H1 (cell line): ENCODE measurements around the gene NR2F6. TPM values are rescaled to one million over a fixed set of nuclear protein-coding genes. Genes with fewer than 3 reads are reported as not detected.

Experiments
- ASH2L ChIP-seq: fragments of 200-600, 300-600 bp; sonication (generic); IDR thresholded peaks from one replicate; pipeline ENCODE4 v1.7.1; 2017; ENCODE audit warnings: low read length
- CBX5 ChIP-seq: fragments of 300-800, 300-1000 bp; sonication (generic); IDR thresholded peaks from 2 replicates; pipeline ENCODE4 v1.7.1; 2016; ENCODE audit warnings: antibody characterized with exemption, low read length, low read depth
- CHD7 ChIP-seq: fragments of 300-600 bp; sonication (generic); IDR thresholded peaks from 2 replicates; pipeline ENCODE4 v1.7.1; 2012; ENCODE audit warnings: low read length, moderate library complexity, mild to moderate bottlenecking, inconsistent platforms; ENCODE audit not compliant: insufficient replicate concordance
- NANOG ChIP-seq: IDR thresholded peaks from 2 replicates; pipeline ENCODE4 v1.6.1; 2011; ENCODE audit warnings: low read length, low read depth, mild to moderate bottlenecking, inconsistent platforms; ENCODE audit not compliant: insufficient read depth, poor library complexity, severe bottlenecking
- RBBP5 ChIP-seq: IDR thresholded peaks from 2 replicates; pipeline ENCODE4 v1.7.1; 2012; ENCODE audit warnings: low read depth, mild to moderate bottlenecking, inconsistent platforms, low read length, moderate library complexity, borderline replicate concordance
- RFX5 ChIP-seq: IDR thresholded peaks from 2 replicates; pipeline ENCODE4 v1.6.1; 2011; ENCODE audit warnings: low read depth, low read length, improper control_type of control experiment, borderline replicate concordance
- polyA plus RNA-seq, 7 experiments: library from polyadenylated mRNA; depleted of rRNA in 3 of 7; stranded (reverse) in 5 of 7; unstranded in 2 of 7; fragments of >200 nt in 5 of 7; fragments of 200-250 nt in 2 of 7; gene quantifications; 1 replicate in 5 of 7; 2 replicates in 1 of 7; 4 replicates in 1 of 7; pipeline versions ENCODE4 v1.2.1 to v1.2.3, GENCODE V29; 2011 to 2013; ENCODE audit warnings: missing spikeins in 2 of 7, mixed read lengths in 2 of 7
- total RNA-seq: library from RNA; stranded (reverse); fragmentation: NEBNext Ultra II Directional; extraction: Animal tissue kit (Norgen Biotek cat#: 25700); gene quantifications from 2 replicates; pipeline ENCODE4 v1.2.1, GENCODE V29; 2021

The NR2F6 gene
- total and polyA plus RNA-seq, 2 of the 8 experiments (the other 6 are each of a cell fraction or from before 2014, with no cell fraction given) = 99.7 to 114 TPM

- TF ChIP-seq CHD7 (no peak), ASH2L (no peak), RFX5 (no peak), NANOG (no peak), CBX5 (no peak), RBBP5 (no peak)
These were observed 23.0 kb upstream of the NR2F6 start (continued) for GRCh38 chr19:17268754-17269153.
